ENCODE results near the gene WAPL.

DNA sequence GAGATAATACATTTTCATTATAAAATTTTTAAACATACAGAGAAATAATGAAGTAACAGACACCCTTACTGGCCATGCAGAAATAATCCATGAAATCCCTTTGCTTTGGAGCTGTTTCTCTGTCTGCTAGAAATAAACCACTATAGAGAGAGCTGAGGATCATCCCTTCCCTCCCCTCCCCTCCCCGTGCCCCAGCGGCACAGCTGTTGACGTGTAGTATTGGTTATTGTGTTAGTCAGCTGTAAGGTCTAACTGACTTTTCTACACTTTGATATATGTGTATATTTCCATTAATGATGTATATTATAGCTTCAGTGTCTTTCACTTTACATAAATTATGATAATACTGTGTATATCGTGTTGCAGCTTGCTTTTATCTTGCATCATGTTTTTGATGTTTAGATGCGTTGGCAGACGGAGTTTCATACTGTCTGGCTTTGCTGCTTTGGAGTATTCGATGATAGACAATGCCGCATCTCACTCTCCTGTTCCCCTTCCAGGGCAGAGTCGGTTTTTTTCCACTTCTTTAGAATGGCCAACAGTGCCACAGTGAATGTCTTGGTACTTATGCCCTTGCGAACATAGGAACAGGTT lies 127.6 kb downstream of the WAPL start:
- no peak for TF ChIP-seq EZH2 (IDR thresholded peaks at IDR 0.05; ENCODE audit: borderline replicate concordance, insufficient read depth, low read length, poor library complexity, severe bottlenecking)
- no peak for TF ChIP-seq EP300 (conservative IDR thresholded peaks at IDR 0.05; ENCODE audit: poor library complexity, severe bottlenecking)
- TF ChIP-seq, protein P1, sequence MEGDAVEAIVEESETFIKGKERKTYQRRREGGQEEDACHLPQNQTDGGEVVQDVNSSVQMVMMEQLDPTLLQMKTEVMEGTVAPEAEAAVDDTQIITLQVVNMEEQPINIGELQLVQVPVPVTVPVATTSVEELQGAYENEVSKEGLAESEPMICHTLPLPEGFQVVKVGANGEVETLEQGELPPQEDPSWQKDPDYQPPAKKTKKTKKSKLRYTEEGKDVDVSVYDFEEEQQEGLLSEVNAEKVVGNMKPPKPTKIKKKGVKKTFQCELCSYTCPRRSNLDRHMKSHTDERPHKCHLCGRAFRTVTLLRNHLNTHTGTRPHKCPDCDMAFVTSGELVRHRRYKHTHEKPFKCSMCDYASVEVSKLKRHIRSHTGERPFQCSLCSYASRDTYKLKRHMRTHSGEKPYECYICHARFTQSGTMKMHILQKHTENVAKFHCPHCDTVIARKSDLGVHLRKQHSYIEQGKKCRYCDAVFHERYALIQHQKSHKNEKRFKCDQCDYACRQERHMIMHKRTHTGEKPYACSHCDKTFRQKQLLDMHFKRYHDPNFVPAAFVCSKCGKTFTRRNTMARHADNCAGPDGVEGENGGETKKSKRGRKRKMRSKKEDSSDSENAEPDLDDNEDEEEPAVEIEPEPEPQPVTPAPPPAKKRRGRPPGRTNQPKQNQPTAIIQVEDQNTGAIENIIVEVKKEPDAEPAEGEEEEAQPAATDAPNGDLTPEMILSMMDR (IDR thresholded peaks at IDR 0.05; ENCODE audit: poor library complexity, severe bottlenecking): no peak
- TF ChIP-seq RAD21 (conservative IDR thresholded peaks at IDR 0.05): no peak
- no peak for TF ChIP-seq REST (IDR thresholded peaks at IDR 0.05; ENCODE audit: borderline replicate concordance)

Data from neural cell (in vitro differentiated cells).